B cell (primary cell): ENCODE measurements around the gene ZSCAN10.

ENCODE experiments used
- CTCF ChIP-seq: fragments of 200-600 bp; IDR thresholded peaks from one replicate; pipeline ENCODE4 v1.8.0; 2022; ENCODE audit warnings: antibody characterized with exemption, mild to moderate bottlenecking
- EZH2 ChIP-seq: IDR thresholded peaks from 2 replicates; pipeline ENCODE4 v1.6.1; 2012; ENCODE audit warnings: borderline replicate concordance, low read depth, mild to moderate bottlenecking, moderate library complexity, low read length; ENCODE audit not compliant: insufficient read depth, poor library complexity, severe bottlenecking

DNA sequence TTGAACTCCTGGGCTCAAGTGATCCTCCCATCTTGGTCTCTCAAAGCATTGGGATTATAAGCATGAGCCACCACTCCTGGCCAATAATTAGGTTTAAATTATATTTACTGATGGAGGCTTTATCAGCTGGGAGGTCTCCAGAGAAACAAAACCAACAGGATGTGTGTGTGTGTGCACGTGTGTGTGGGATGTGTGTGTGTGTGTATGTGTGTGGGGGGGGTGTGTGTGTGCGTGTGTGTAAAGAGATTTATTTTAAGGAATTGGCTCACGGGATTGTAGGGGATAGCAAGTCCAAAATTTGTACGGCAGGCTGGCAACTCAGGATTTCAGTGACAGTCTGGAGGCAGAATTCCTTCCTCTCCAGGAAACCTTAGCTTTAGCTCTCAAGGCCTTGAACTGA lies 48.1 kb downstream of the ZSCAN10 start:
- TF ChIP-seq CTCF = no peak
- TF ChIP-seq EZH2 = no peak
